ENCODE results near the gene DAPK1.

- no peak for TF ChIP-seq POLR2A (IDR thresholded peaks at IDR 0.05)
- TF ChIP-seq, protein P1, sequence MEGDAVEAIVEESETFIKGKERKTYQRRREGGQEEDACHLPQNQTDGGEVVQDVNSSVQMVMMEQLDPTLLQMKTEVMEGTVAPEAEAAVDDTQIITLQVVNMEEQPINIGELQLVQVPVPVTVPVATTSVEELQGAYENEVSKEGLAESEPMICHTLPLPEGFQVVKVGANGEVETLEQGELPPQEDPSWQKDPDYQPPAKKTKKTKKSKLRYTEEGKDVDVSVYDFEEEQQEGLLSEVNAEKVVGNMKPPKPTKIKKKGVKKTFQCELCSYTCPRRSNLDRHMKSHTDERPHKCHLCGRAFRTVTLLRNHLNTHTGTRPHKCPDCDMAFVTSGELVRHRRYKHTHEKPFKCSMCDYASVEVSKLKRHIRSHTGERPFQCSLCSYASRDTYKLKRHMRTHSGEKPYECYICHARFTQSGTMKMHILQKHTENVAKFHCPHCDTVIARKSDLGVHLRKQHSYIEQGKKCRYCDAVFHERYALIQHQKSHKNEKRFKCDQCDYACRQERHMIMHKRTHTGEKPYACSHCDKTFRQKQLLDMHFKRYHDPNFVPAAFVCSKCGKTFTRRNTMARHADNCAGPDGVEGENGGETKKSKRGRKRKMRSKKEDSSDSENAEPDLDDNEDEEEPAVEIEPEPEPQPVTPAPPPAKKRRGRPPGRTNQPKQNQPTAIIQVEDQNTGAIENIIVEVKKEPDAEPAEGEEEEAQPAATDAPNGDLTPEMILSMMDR (IDR thresholded peaks at IDR 0.05), result no peak
Measured at GRCh38 chr9:87534957-87535356, 37.3 kb downstream of the DAPK1 start.
